HCT116 (cell line): ENCODE results near the gene ITGA4. TPM values are rescaled to one million over a fixed set of nuclear protein-coding genes. Genes with fewer than 3 reads are reported as not detected.

Experiments
- ATAC-seq: fragments of 200-7000 bp; cut with Tn5 transposase; 2 replicates; pipeline ENCODE4 v1.9.1; 2020; ENCODE audit warnings: mild to moderate bottlenecking, moderate library complexity
- BruUV-seq: library from RNA; stranded (reverse); fragments of 400-500 nt; replicated peaks from 2 replicates; lab custom pipeline; 2021; lab: Mats Ljungman, UMichigan
- CTCF ChIA-PET: fragments of 300-600 bp; sonication (Branson Sonifier 250); formaldehyde crosslinking; loops from one replicate; lab custom pipeline; 2021; ENCODE audit warnings: antibody characterized with exemption; lab: Charles Lee
- POLR2A ChIA-PET: fragments of 300-600, 350-600 bp; sonication (Branson Sonifier 250); formaldehyde crosslinking; loops from one replicate; lab custom pipeline; 2021; ENCODE audit warnings: antibody characterized with exemption; lab: Charles Lee
- RAD21 ChIA-PET, 2 experiments: fragments of 300-600 bp; sonication (Branson Sonifier 250); formaldehyde crosslinking; loops; one replicate each; lab custom pipeline; 2023; ENCODE audit warnings: low total read pairs in 2 of 2; ENCODE audit not compliant: uncharacterized antibody in 2 of 2, unreplicated experiment in 2 of 2, low non-redundant PET in 1 of 2; lab: Charles Lee
- DNase-seq: peaks from one replicate; pipeline ENCODE4 v3.0.0-alpha.2; 2010; ENCODE audit warnings: low read depth, low spot score
- H2AFZ ChIP-seq: fragments of 200-600 bp; shearing (Covaris generic), sonication (generic); 2 replicates; pipeline ENCODE4 v1.6.1; 2017; ENCODE audit warnings: low read depth, mixed run types, mixed read lengths, antibody characterized with exemption, low read length; ENCODE audit not compliant: poor library complexity, severe bottlenecking
- H3K27ac ChIP-seq: 2 replicates; pipeline ENCODE4 v1.5.1; 2012; ENCODE audit warnings: low read depth, low read length
- H3K27me3 ChIP-seq: fragments of 200-600 bp; sonication (generic); 2 replicates; pipeline ENCODE4 v1.6.1; 2016; ENCODE audit warnings: mixed run types, low read length, mixed read lengths; ENCODE audit not compliant: insufficient read depth
- H3K36me3 ChIP-seq, 2 experiments: fragments of 200-500 bp in 1 of 2; fragments of 200-600 bp in 1 of 2; sonication (Bioruptor generic) in 1 of 2; sonication (generic) in 1 of 2; 2 replicates each; pipeline versions ENCODE4 v1.5.1 to v1.6.1; 2014 to 2016; ENCODE audit warnings: low read length in 2 of 2, inconsistent platforms in 1 of 2, mixed read lengths in 1 of 2, mixed run types in 1 of 2; ENCODE audit not compliant: insufficient read depth in 2 of 2, control insufficient read depth in 1 of 2
- H3K4me1 ChIP-seq, 2 experiments: fragments of 200-600 bp in 1 of 2; sonication (generic) in 1 of 2; 2 replicates each; pipeline versions ENCODE4 v1.5.1 to v1.6.1; 2012 to 2017; ENCODE audit warnings: low read length in 2 of 2, inconsistent platforms in 1 of 2, mild to moderate bottlenecking in 1 of 2, mixed read lengths in 1 of 2, mixed run types in 1 of 2, moderate library complexity in 1 of 2; ENCODE audit not compliant: insufficient read depth in 2 of 2, control insufficient read depth in 1 of 2
- H3K4me2 ChIP-seq: fragments of 200-600 bp; sonication (generic); 2 replicates; pipeline ENCODE4 v1.6.1; 2017; ENCODE audit warnings: mixed run types, low read length, mixed read lengths
- H3K4me3 ChIP-seq, 2 experiments: fragments of 200-600 bp in 1 of 2; sonication (generic) in 1 of 2; replicated peaks in 1 of 2; 2 replicates each; pipeline ENCODE4 v1.5.1; 2011 to 2016; ENCODE audit warnings: low read length in 2 of 2, control low read depth in 1 of 2, low read depth in 1 of 2, mild to moderate bottlenecking in 1 of 2, mixed read lengths in 1 of 2, mixed run types in 1 of 2
- H3K79me2 ChIP-seq: fragments of 200-600 bp; sonication (generic); 2 replicates; pipeline ENCODE4 v1.6.1; 2017; ENCODE audit warnings: mild to moderate bottlenecking, mixed run types, low read length, moderate library complexity, mixed read lengths; ENCODE audit not compliant: insufficient read depth
- H3K9ac ChIP-seq: fragments of 200-600 bp; sonication (generic); 2 replicates; pipeline ENCODE4 v1.6.1; 2016; ENCODE audit warnings: low read length, mixed read lengths
- H3K9me2 ChIP-seq: fragments of 200-600 bp; sonication (generic), shearing (Covaris generic); 2 replicates; pipeline ENCODE4 v1.6.1; 2017; ENCODE audit warnings: mixed run types, mild to moderate bottlenecking, moderate library complexity; ENCODE audit not compliant: insufficient read depth
- H3K9me3 ChIP-seq, 2 experiments: fragments of 200-500 bp in 1 of 2; fragments of 200-600 bp in 1 of 2; sonication (Bioruptor generic) in 1 of 2; sonication (generic) in 1 of 2; 2 replicates each; pipeline ENCODE4 v1.6.1; 2014 to 2017; ENCODE audit warnings: low read length in 2 of 2, mixed read lengths in 2 of 2, inconsistent platforms in 1 of 2, low read depth in 1 of 2, mild to moderate bottlenecking in 1 of 2, mixed run types in 1 of 2, moderate library complexity in 1 of 2; ENCODE audit not compliant: control insufficient read depth in 1 of 2, insufficient read depth in 1 of 2
- H4K20me1 ChIP-seq: fragments of 200-600 bp; sonication (generic), shearing (Covaris generic); 2 replicates; pipeline ENCODE4 v1.6.1; 2017; ENCODE audit warnings: mixed run types, mild to moderate bottlenecking, moderate library complexity; ENCODE audit not compliant: insufficient read depth
- CTCF ChIP-seq, 3 experiments: fragments of 200-600 bp in 1 of 3; sonication (generic) in 1 of 3; IDR thresholded peaks in 2 of 3; conservative IDR thresholded peaks in 1 of 3; 2 replicates each; pipeline ENCODE4 v1.5.1; 2012 to 2017; ENCODE audit warnings: low read depth in 2 of 3, low read length in 2 of 3, antibody characterized with exemption in 1 of 3, borderline replicate concordance in 1 of 3, control low read depth in 1 of 3, mild to moderate bottlenecking in 1 of 3, mixed read lengths in 1 of 3, mixed run types in 1 of 3, moderate library complexity in 1 of 3; ENCODE audit not compliant: insufficient read depth in 1 of 3
- FOSL1 ChIP-seq: IDR thresholded peaks from 2 replicates; pipeline ENCODE4 v1.6.1; 2012; ENCODE audit warnings: low read depth
- TCF7L2 ChIP-seq: IDR thresholded peaks from 2 replicates; pipeline ENCODE4 v1.7.0; 2011; ENCODE audit warnings: borderline replicate concordance, inconsistent platforms; ENCODE audit not compliant: insufficient read depth, insufficient read length; ENCODE audit errors: extremely low read depth
- intact Hi-C: fragments of 100-400 bp; cut with micrococcal nuclease; formaldehyde crosslinking; loops from 2 replicates; pipeline ENCODE4 v1.10.0; 2022
- total RNA-seq: library from RNA; stranded (reverse); gene quantifications from one replicate; pipeline ENCODE4 v1.2.1, GENCODE V29; 2021; ENCODE audit not compliant: unreplicated experiment

Gene ITGA4
- total RNA-seq, 1 experiment from 2014 or later = 0.49 TPM

GRCh38 chr2:181575024-181575649 is 118.0 kb downstream of the ITGA4 start:
- H3K4me1 ChIP-seq = peaks cover 0 to 5% of the 10 kb centered on the region in 2 experiments; a peak in 2 of 4 replicates
- H3K9me2 ChIP-seq = no peaks in the 10 kb centered on the region
- H3K9ac ChIP-seq = no peak overlapping the region
- no peaks in the 10 kb centered on the region for H4K20me1 ChIP-seq
- TF ChIP-seq FOSL1 (no peak), TCF7L2 (no peak)
- ChIA-PET CTCF (interaction anchor here (0.8 kb wide), 1 partner anchor 140 kb away, joined by 4 read pairs; no protein-coding TSS in a partner anchor), POLR2A (no interaction called here), RAD21 (no interaction called here)
- intact Hi-C loops = no loop called here
- H3K27ac ChIP-seq = no peak overlapping the region
- H3K79me2 ChIP-seq = no peaks in the 10 kb centered on the region
- H3K4me3 ChIP-seq = no peak overlapping the region
- H2AFZ ChIP-seq = peak overlapping the region; percentile 1
- peak; percentile 38; the same call in 1 of the 2 replicates for ATAC-seq
- no TSS peak for BruUV-seq
- no peaks in the 10 kb centered on the region for H3K9me3 ChIP-seq
- H3K4me2 ChIP-seq = no peak overlapping the region
- H3K36me3 ChIP-seq = no peaks in the 10 kb centered on the region
- DNase-seq = no peak
- no peaks in the 10 kb centered on the region for H3K27me3 ChIP-seq

- no peaks in the 10 kb centered on the region for H3K9me2 ChIP-seq
- intact Hi-C loops = no loop called here
- ChIA-PET CTCF (interaction anchor here (0.8 kb wide), 1 partner anchor 140 kb away, joined by 4 read pairs; no protein-coding TSS in a partner anchor), RAD21 (no interaction called here), POLR2A (no interaction called here)
- no peaks in the 10 kb centered on the region for H3K36me3 ChIP-seq
- no peaks in the 10 kb centered on the region for H3K27me3 ChIP-seq
- no peak for ATAC-seq
- no peaks in the 10 kb centered on the region for H4K20me1 ChIP-seq
- H3K4me2 ChIP-seq = no peak overlapping the region
- H3K27ac ChIP-seq = no peak overlapping the region
- peaks cover 0 to 5% of the 10 kb centered on the region in 2 experiments; a peak in 2 of 4 replicates for H3K4me1 ChIP-seq
- H3K79me2 ChIP-seq = no peaks in the 10 kb centered on the region
- DNase-seq = no peak
- no peak overlapping the region for H3K4me3 ChIP-seq
- H2AFZ ChIP-seq = peak overlapping the region; percentile 1
- no TSS peak for BruUV-seq
- H3K9ac ChIP-seq = no peak overlapping the region
- TF ChIP-seq TCF7L2 (peak; percentile 32), CTCF (IDR thresholded peaks at IDR 0.05 in 2 of 3, conservative IDR thresholded peaks at IDR 0.05 in 1 of 3; ENCODE audit: borderline replicate concordance in 1 of 3, insufficient read depth in 1 of 3, low read depth in 2 of 3, low read length in 2 of 3) (no peak)
- no peaks in the 10 kb centered on the region for H3K9me3 ChIP-seq
These were observed 118.5 kb downstream of the ITGA4 start for GRCh38 chr2:181575650-181576025.
